HepG2 (cell line): ENCODE data around the gene DDTL. TPM values are rescaled to one million over a fixed set of nuclear protein-coding genes. Genes with fewer than 3 reads are reported as not detected.

ENCODE experiments used
- ATAD3A ChIP-seq: sonication (generic); formaldehyde crosslinking; IDR thresholded peaks from 2 replicates; pipeline ENCODE4 v1.4.0; 2020; ENCODE audit warnings: missing genetic modification reagents
- EP300 ChIP-seq, 3 experiments: sonication (generic) in 1 of 3; formaldehyde crosslinking in 1 of 3; IDR thresholded peaks; 2 replicates each; pipeline versions ENCODE4 v1.5.1 to v1.6.1; 2011 to 2020; ENCODE audit warnings: low read depth in 2 of 3, low read length in 2 of 3, borderline replicate concordance in 1 of 3, improper control_type of control experiment in 1 of 3, mild to moderate bottlenecking in 1 of 3, missing genetic modification reagents in 1 of 3, moderate library complexity in 1 of 3
- ESRRA ChIP-seq: sonication (generic); formaldehyde crosslinking; IDR thresholded peaks from 2 replicates; pipeline ENCODE4 v1.5.1; 2020; ENCODE audit warnings: mild to moderate bottlenecking, low read depth, missing genetic modification reagents
- FOXA3 ChIP-seq: IDR thresholded peaks from 2 replicates; pipeline ENCODE4 v1.6.1; 2016; ENCODE audit warnings: missing genetic modification reagents, missing compliant biosample characterization
- HMG20B ChIP-seq: conservative IDR thresholded peaks from 2 replicates; pipeline ENCODE4 v1.6.1; 2016; ENCODE audit warnings: missing genetic modification reagents, missing compliant biosample characterization
- MEIS2 ChIP-seq: sonication (generic); formaldehyde crosslinking; IDR thresholded peaks from 2 replicates; pipeline ENCODE4 v1.9.0; 2021; ENCODE audit warnings: mild to moderate bottlenecking, missing genetic modification reagents
- MTA1 ChIP-seq: sonication (generic); formaldehyde crosslinking; IDR thresholded peaks from 2 replicates; pipeline ENCODE4 v1.4.0; 2020; ENCODE audit warnings: missing genetic modification reagents, mild to moderate bottlenecking, borderline replicate concordance
- NFATC3 ChIP-seq: sonication (generic); formaldehyde crosslinking; IDR thresholded peaks from 2 replicates; pipeline ENCODE4 v1.5.1; 2020; ENCODE audit warnings: mild to moderate bottlenecking, missing genetic modification reagents
- NR2F6 ChIP-seq, 2 experiments: IDR thresholded peaks; 2 replicates each; pipeline ENCODE4 v1.6.1; 2016; ENCODE audit warnings: antibody characterized with exemption in 1 of 2, mild to moderate bottlenecking in 1 of 2
- RCOR2 ChIP-seq: IDR thresholded peaks from 2 replicates; pipeline ENCODE4 v1.6.1; 2016; ENCODE audit warnings: missing biosample characterization, missing genetic modification reagents
- SUZ12 ChIP-seq: fragments of 150-350 bp; IDR thresholded peaks from 2 replicates; pipeline ENCODE4 v1.6.1; 2014; ENCODE audit warnings: low read depth, low read length
- ZNF558 ChIP-seq: sonication (generic); formaldehyde crosslinking; IDR thresholded peaks from 2 replicates; pipeline ENCODE4 v1.9.0; 2022; ENCODE audit warnings: mild to moderate bottlenecking, missing genetic modification reagents, borderline replicate concordance
- ZNF562 ChIP-seq: sonication (generic); formaldehyde crosslinking; IDR thresholded peaks from 2 replicates; pipeline ENCODE4 v1.8.0; 2022; ENCODE audit warnings: missing genetic modification reagents, borderline replicate concordance
- polyA plus RNA-seq, 8 experiments: library from polyadenylated mRNA; depleted of rRNA in 3 of 8; stranded (reverse) in 7 of 8; unstranded in 1 of 8; fragments of >200 nt; fragmentation: Illumina TruSeq in 4 of 8; extraction: Trizol in 4 of 8; gene quantifications; 2 replicates each; pipeline versions ENCODE4 v1.2.1 to v1.2.3, GENCODE V29; 2011 to 2016; ENCODE audit warnings: low read depth in 4 of 8, missing spikeins in 1 of 8, mixed read lengths in 1 of 8; ENCODE audit not compliant: insufficient read depth in 1 of 8
- total RNA-seq, 5 experiments: library from RNA; depleted of rRNA; stranded (reverse); fragments of >200 nt; fragmentation: Illumina TruSeq; extraction: Trizol; gene quantifications; 2 replicates each; pipeline ENCODE4 v1.2.3, GENCODE V29; 2016; ENCODE audit warnings: low read depth in 1 of 5
- TF ChIP-seq, protein P1 (sequence below): sonication (generic); formaldehyde crosslinking; IDR thresholded peaks from 2 replicates; pipeline ENCODE4 v1.9.0; 2021; ENCODE audit warnings: missing genetic modification reagents, borderline replicate concordance
- TF ChIP-seq, protein P2 (sequence below): sonication (generic); formaldehyde crosslinking; IDR thresholded peaks from 2 replicates; pipeline ENCODE4 v1.5.0; 2020; ENCODE audit warnings: mild to moderate bottlenecking, missing genetic modification reagents, moderate library complexity
- TF ChIP-seq, protein P3 (sequence below): sonication (generic); formaldehyde crosslinking; IDR thresholded peaks from 2 replicates; pipeline ENCODE4 v1.4.0; 2020; ENCODE audit warnings: missing genetic modification reagents
- TF ChIP-seq, protein P4 (sequence below): sonication (generic); formaldehyde crosslinking; IDR thresholded peaks from 2 replicates; pipeline ENCODE4 v1.8.1; 2023; ENCODE audit warnings: mild to moderate bottlenecking, missing genetic modification reagents
- TF ChIP-seq, protein P5 (sequence below): sonication (generic); formaldehyde crosslinking; IDR thresholded peaks from 2 replicates; pipeline ENCODE4 v1.8.1; 2023; ENCODE audit warnings: missing genetic modification reagents, inconsistent platforms, borderline replicate concordance
- TF ChIP-seq, protein P6 (sequence below): sonication (generic); formaldehyde crosslinking; IDR thresholded peaks from 2 replicates; pipeline ENCODE4 v1.4.0; 2020; ENCODE audit warnings: mild to moderate bottlenecking, missing genetic modification reagents

DDTL gene
- total and polyA plus RNA-seq, 2 of the 13 experiments (the other 11 are each of a cell fraction or from before 2014, with no cell fraction given): 0.31 TPM; not detected in 1

DNA sequence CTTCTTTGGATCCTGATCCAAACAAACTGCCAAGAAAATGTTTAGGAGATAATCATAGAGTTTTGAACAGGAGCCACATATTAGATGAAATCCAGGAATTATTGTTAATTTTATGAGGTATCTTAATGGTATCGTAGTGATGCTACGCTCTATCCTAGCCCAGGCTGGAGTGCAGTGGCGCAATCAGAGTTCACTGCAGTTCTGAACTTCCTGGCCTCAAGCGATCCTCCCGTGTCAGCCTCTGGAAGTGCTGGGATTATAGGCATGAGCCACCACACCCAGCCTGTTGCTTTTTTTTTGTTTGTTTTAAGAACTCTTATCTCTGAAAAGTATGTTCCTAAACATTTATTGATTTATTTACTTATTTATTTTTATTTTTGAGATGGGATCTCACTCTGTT is 36.2 kb downstream of the DDTL start (continued):
- TF ChIP-seq, protein P1, sequence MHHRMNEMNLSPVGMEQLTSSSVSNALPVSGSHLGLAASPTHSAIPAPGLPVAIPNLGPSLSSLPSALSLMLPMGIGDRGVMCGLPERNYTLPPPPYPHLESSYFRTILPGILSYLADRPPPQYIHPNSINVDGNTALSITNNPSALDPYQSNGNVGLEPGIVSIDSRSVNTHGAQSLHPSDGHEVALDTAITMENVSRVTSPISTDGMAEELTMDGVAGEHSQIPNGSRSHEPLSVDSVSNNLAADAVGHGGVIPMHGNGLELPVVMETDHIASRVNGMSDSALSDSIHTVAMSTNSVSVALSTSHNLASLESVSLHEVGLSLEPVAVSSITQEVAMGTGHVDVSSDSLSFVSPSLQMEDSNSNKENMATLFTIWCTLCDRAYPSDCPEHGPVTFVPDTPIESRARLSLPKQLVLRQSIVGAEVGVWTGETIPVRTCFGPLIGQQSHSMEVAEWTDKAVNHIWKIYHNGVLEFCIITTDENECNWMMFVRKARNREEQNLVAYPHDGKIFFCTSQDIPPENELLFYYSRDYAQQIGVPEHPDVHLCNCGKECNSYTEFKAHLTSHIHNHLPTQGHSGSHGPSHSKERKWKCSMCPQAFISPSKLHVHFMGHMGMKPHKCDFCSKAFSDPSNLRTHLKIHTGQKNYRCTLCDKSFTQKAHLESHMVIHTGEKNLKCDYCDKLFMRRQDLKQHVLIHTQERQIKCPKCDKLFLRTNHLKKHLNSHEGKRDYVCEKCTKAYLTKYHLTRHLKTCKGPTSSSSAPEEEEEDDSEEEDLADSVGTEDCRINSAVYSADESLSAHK: no peak
- TF ChIP-seq ZNF562: no peak
- TF ChIP-seq, protein P2, sequence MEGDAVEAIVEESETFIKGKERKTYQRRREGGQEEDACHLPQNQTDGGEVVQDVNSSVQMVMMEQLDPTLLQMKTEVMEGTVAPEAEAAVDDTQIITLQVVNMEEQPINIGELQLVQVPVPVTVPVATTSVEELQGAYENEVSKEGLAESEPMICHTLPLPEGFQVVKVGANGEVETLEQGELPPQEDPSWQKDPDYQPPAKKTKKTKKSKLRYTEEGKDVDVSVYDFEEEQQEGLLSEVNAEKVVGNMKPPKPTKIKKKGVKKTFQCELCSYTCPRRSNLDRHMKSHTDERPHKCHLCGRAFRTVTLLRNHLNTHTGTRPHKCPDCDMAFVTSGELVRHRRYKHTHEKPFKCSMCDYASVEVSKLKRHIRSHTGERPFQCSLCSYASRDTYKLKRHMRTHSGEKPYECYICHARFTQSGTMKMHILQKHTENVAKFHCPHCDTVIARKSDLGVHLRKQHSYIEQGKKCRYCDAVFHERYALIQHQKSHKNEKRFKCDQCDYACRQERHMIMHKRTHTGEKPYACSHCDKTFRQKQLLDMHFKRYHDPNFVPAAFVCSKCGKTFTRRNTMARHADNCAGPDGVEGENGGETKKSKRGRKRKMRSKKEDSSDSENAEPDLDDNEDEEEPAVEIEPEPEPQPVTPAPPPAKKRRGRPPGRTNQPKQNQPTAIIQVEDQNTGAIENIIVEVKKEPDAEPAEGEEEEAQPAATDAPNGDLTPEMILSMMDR (CRISPR knock-in tag): no peak
- no peak for TF ChIP-seq HMG20B (CRISPR knock-in tag)
- peak in 1 of 2 experiments; percentile 25; a peak in 1 of 4 replicates for TF ChIP-seq EP300 (IDR thresholded peaks at IDR 0.05; ENCODE audit: low read depth in 2 of 2, low read length in 2 of 2)
- TF ChIP-seq EP300 (CRISPR knock-in tag; IDR thresholded peaks at IDR 0.05; ENCODE audit: borderline replicate concordance): no peak
- TF ChIP-seq RCOR2 (CRISPR knock-in tag): 0 out of 2 replicates have a peak, but pooled peaks have one; percentile 18
- TF ChIP-seq ZNF558 (CRISPR knock-in tag): no peak
- TF ChIP-seq FOXA3 (CRISPR knock-in tag): no peak
- no peak for TF ChIP-seq ESRRA (CRISPR knock-in tag)
- TF ChIP-seq, protein P3, sequence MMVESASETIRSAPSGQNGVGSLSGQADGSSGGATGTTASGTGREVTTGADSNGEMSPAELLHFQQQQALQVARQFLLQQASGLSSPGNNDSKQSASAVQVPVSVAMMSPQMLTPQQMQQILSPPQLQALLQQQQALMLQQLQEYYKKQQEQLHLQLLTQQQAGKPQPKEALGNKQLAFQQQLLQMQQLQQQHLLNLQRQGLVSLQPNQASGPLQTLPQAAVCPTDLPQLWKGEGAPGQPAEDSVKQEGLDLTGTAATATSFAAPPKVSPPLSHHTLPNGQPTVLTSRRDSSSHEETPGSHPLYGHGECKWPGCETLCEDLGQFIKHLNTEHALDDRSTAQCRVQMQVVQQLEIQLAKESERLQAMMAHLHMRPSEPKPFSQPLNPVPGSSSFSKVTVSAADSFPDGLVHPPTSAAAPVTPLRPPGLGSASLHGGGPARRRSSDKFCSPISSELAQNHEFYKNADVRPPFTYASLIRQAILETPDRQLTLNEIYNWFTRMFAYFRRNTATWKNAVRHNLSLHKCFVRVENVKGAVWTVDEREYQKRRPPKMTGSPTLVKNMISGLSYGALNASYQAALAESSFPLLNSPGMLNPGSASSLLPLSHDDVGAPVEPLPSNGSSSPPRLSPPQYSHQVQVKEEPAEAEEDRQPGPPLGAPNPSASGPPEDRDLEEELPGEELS (CRISPR knock-in tag): 0 out of 2 replicates have a peak, but pooled peaks have one; percentile 28
- no peak for TF ChIP-seq SUZ12
- no peak for TF ChIP-seq NR2F6 (IDR thresholded peaks at IDR 0.05)
- TF ChIP-seq NR2F6 (CRISPR knock-in tag; IDR thresholded peaks at IDR 0.05): 0 out of 2 replicates have a peak, but pooled peaks have one; percentile 13
- no peak for TF ChIP-seq MTA1
- TF ChIP-seq ATAD3A (CRISPR knock-in tag): no peak
- TF ChIP-seq, protein P4, sequence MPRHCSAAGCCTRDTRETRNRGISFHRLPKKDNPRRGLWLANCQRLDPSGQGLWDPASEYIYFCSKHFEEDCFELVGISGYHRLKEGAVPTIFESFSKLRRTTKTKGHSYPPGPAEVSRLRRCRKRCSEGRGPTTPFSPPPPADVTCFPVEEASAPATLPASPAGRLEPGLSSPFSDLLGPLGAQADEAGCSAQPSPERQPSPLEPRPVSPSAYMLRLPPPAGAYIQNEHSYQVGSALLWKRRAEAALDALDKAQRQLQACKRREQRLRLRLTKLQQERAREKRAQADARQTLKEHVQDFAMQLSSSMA (CRISPR knock-in tag): no peak
- TF ChIP-seq MEIS2 (CRISPR knock-in tag): no peak
- TF ChIP-seq, protein P5, sequence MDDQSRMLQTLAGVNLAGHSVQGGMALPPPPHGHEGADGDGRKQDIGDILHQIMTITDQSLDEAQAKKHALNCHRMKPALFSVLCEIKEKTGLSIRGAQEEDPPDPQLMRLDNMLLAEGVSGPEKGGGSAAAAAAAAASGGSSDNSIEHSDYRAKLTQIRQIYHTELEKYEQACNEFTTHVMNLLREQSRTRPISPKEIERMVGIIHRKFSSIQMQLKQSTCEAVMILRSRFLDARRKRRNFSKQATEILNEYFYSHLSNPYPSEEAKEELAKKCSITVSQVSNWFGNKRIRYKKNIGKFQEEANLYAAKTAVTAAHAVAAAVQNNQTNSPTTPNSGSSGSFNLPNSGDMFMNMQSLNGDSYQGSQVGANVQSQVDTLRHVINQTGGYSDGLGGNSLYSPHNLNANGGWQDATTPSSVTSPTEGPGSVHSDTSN (CRISPR knock-in tag): no peak
- TF ChIP-seq NFATC3: no peak
- TF ChIP-seq, protein P6, sequence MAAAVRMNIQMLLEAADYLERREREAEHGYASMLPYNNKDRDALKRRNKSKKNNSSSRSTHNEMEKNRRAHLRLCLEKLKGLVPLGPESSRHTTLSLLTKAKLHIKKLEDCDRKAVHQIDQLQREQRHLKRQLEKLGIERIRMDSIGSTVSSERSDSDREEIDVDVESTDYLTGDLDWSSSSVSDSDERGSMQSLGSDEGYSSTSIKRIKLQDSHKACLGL: no peak
